PC-3 (cell line): Measurements from ENCODE around the gene OGDH. TPM values are rescaled to one million over a fixed set of nuclear protein-coding genes. Genes with fewer than 3 reads are reported as not detected.
A peak's percentile ranks its signal among the peaks of the same experiment; 100 is the strongest.

Experiments used
- ATAC-seq: fragments of 200-7000 bp; cut with Tn5 transposase; 2 replicates; pipeline ENCODE4 v1.9.1; 2020; ENCODE audit warnings: mild to moderate bottlenecking, moderate library complexity
- BruUV-seq: library from RNA; stranded (reverse); fragments of 400-500 nt; replicated peaks from 2 replicates; lab custom pipeline; 2021; lab: Mats Ljungman, UMichigan
- CTCF ChIA-PET: fragments of 300-600 bp; sonication (Branson Sonifier 250); formaldehyde crosslinking; loops from one replicate; lab custom pipeline; 2022; ENCODE audit warnings: antibody characterized with exemption; lab: Charles Lee
- POLR2A ChIA-PET: fragments of 300-600 bp; sonication (Branson Sonifier 250); formaldehyde crosslinking; loops from one replicate; lab custom pipeline; 2022; ENCODE audit warnings: antibody characterized with exemption; ENCODE audit not compliant: unreplicated experiment; lab: Charles Lee
- DNase-seq: peaks from one replicate; pipeline ENCODE4 v3.0.0-alpha.2; 2015
- H2AFZ ChIP-seq: fragments of 300-600 bp; sonication (generic); 2 replicates; pipeline ENCODE4 v1.6.0; 2016; ENCODE audit warnings: antibody characterized with exemption, low read length
- H3F3A ChIP-seq: fragments of 300-600 bp; sonication (generic); one replicate; pipeline ENCODE4 v1.6.0; 2017; ENCODE audit warnings: antibody characterized with exemption, low read length, control low read depth, mild to moderate bottlenecking; ENCODE audit not compliant: unreplicated experiment
- H3K27ac ChIP-seq: fragments of 300-600 bp; sonication (generic); 2 replicates; pipeline ENCODE4 v1.5.1; 2016; ENCODE audit warnings: mild to moderate bottlenecking, low read length
- H3K27me3 ChIP-seq: fragments of 300-600 bp; sonication (generic); 2 replicates; pipeline ENCODE4 v1.6.1; 2016; ENCODE audit warnings: low read length, mixed read lengths
- H3K36me3 ChIP-seq: fragments of 300-600 bp; sonication (generic); 2 replicates; pipeline ENCODE4 v1.6.1; 2016; ENCODE audit warnings: low read depth, mixed run types, low read length, mixed read lengths
- H3K4me1 ChIP-seq: fragments of 300-600 bp; sonication (generic); 2 replicates; pipeline ENCODE4 v1.5.1; 2016; ENCODE audit warnings: low read length; ENCODE audit not compliant: insufficient read depth
- H3K4me2 ChIP-seq: fragments of 300-600 bp; sonication (generic); 2 replicates; pipeline ENCODE4 v1.6.0; 2016; ENCODE audit warnings: low read length
- H3K4me3 ChIP-seq: fragments of 300-600 bp; sonication (generic); 2 replicates; pipeline ENCODE4 v1.5.1; 2016; ENCODE audit warnings: mild to moderate bottlenecking, low read length, mixed read lengths
- H3K79me2 ChIP-seq: fragments of 300-600 bp; sonication (generic); 2 replicates; pipeline ENCODE4 v1.6.1; 2017; ENCODE audit warnings: low read length, mixed read lengths
- H3K9ac ChIP-seq: fragments of 300-600 bp; sonication (generic); 2 replicates; pipeline ENCODE4 v1.6.0; 2016; ENCODE audit warnings: mild to moderate bottlenecking, low read length
- H3K9me2 ChIP-seq: fragments of 300-600 bp; sonication (generic); replicated peaks from 2 replicates; pipeline ENCODE4 v1.6.1; 2016; ENCODE audit warnings: mixed run types, low read length, mixed read lengths
- H3K9me3 ChIP-seq: fragments of 300-600 bp; sonication (generic); 2 replicates; pipeline ENCODE4 v1.6.1; 2016; ENCODE audit warnings: low read length, mixed read lengths
- H4K20me1 ChIP-seq: fragments of 300-600 bp; sonication (generic); 2 replicates; pipeline ENCODE4 v1.6.1; 2016; ENCODE audit warnings: low read length, mixed read lengths
- EZH2 ChIP-seq: fragments of 300-600 bp; sonication (generic); IDR thresholded peaks from one replicate; pipeline ENCODE4 v1.6.1; 2017; ENCODE audit warnings: antibody characterized with exemption, mild to moderate bottlenecking, low read length; ENCODE audit not compliant: unreplicated experiment
- EZH2phosphoT487 ChIP-seq: fragments of 300-600 bp; sonication (generic); IDR thresholded peaks from 2 replicates; pipeline ENCODE4 v1.6.1; 2018; ENCODE audit warnings: mild to moderate bottlenecking, antibody characterized with exemption, low read length, borderline replicate concordance
- intact Hi-C: fragments of 100-400 bp; cut with micrococcal nuclease; formaldehyde crosslinking; loops from 2 replicates; pipeline ENCODE4 v1.9.0; 2023
- total RNA-seq: library from RNA; depleted of rRNA; stranded (reverse); fragments of >200 nt; gene quantifications from 2 replicates; pipeline ENCODE4 v1.2.3, GENCODE V29; 2014
- TF ChIP-seq, protein P1 (sequence below): fragments of 300-600 bp; sonication (generic); conservative IDR thresholded peaks from 2 replicates; pipeline ENCODE4 v1.5.1; 2017; ENCODE audit warnings: antibody characterized with exemption, low read depth, mild to moderate bottlenecking, low read length

OGDH gene
- total RNA-seq, 1 experiment from 2014 or later: 66.2 TPM

- H3K9me3 ChIP-seq: no peaks in the 10 kb centered on the region
- intact Hi-C loops: no loop called here
- no peaks in the 10 kb centered on the region for H3K27me3 ChIP-seq
- H3K4me3 ChIP-seq: no peak overlapping the region
- no peak overlapping the region for H2AFZ ChIP-seq
- H3K79me2 ChIP-seq: no peaks in the 10 kb centered on the region
- no peak for DNase-seq
- no TSS peak for BruUV-seq
- no peaks in the 10 kb centered on the region for H3K9me2 ChIP-seq
- no peaks in the 10 kb centered on the region; the same call in 1 of the 2 replicates for H3K36me3 ChIP-seq
- no peak overlapping the region for H3K27ac ChIP-seq
- H3K4me2 ChIP-seq: no peak overlapping the region
- no peaks in the 10 kb centered on the region for H4K20me1 ChIP-seq
- peaks cover 7% of the 10 kb centered on the region for H3K4me1 ChIP-seq
- CTCF ChIA-PET: no interaction called here
- POLR2A ChIA-PET: no interaction called here
- H3F3A ChIP-seq: no peaks in the 10 kb centered on the region
- no peak overlapping the region for H3K9ac ChIP-seq
- no peak for TF ChIP-seq EZH2
- TF ChIP-seq, protein P1, sequence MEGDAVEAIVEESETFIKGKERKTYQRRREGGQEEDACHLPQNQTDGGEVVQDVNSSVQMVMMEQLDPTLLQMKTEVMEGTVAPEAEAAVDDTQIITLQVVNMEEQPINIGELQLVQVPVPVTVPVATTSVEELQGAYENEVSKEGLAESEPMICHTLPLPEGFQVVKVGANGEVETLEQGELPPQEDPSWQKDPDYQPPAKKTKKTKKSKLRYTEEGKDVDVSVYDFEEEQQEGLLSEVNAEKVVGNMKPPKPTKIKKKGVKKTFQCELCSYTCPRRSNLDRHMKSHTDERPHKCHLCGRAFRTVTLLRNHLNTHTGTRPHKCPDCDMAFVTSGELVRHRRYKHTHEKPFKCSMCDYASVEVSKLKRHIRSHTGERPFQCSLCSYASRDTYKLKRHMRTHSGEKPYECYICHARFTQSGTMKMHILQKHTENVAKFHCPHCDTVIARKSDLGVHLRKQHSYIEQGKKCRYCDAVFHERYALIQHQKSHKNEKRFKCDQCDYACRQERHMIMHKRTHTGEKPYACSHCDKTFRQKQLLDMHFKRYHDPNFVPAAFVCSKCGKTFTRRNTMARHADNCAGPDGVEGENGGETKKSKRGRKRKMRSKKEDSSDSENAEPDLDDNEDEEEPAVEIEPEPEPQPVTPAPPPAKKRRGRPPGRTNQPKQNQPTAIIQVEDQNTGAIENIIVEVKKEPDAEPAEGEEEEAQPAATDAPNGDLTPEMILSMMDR: no peak
- TF ChIP-seq EZH2phosphoT487: no peak
- no peak for ATAC-seq
Observed at GRCh38 chr7:44706788-44707557, 100.5 kb downstream of the OGDH start.

- CTCF ChIA-PET: no interaction called here
- intact Hi-C loops: no loop called here
Observed at GRCh38 chr7:44707558-44708230, 101.3 kb downstream of the OGDH start.

More at GRCh38 chr7:44707558-44708230, 101.3 kb downstream of the OGDH start:
- H3K79me2 ChIP-seq: no peaks in the 10 kb centered on the region
- TF ChIP-seq, protein P1: no peak
- no peak for TF ChIP-seq EZH2
- TF ChIP-seq EZH2phosphoT487: no peak
- H4K20me1 ChIP-seq: no peaks in the 10 kb centered on the region
- H3F3A ChIP-seq: no peaks in the 10 kb centered on the region
- BruUV-seq: TSS peak; percentile 16
- no peak overlapping the region for H3K27ac ChIP-seq
- no peak overlapping the region for H3K4me3 ChIP-seq
- no peak overlapping the region for H3K4me2 ChIP-seq
- no peak overlapping the region for H2AFZ ChIP-seq
- no peaks in the 10 kb centered on the region for H3K9me3 ChIP-seq
- H3K27me3 ChIP-seq: no peaks in the 10 kb centered on the region
- ATAC-seq: no peak
- H3K9ac ChIP-seq: no peak overlapping the region
- DNase-seq: no peak
- H3K4me1 ChIP-seq: peaks cover 12% of the 10 kb centered on the region
- H3K36me3 ChIP-seq: no peaks in the 10 kb centered on the region; the same call in 1 of the 2 replicates
- POLR2A ChIA-PET: no interaction called here
- H3K9me2 ChIP-seq: no peaks in the 10 kb centered on the region
